GM19438 (cell line): ENCODE data around the gene PLGRKT.
"Not testable (repeated sequence)": the region's sequence is repeated elsewhere in the genome, so short reads cannot be mapped to it uniquely, and the experiment has no call there.

Experiments
- ATAC-seq: cut with Tn5 transposase; IDR thresholded peaks from one replicate; pipeline ENCODE4 v1.9.1; 2021; ENCODE audit warnings: low read depth; ENCODE audit not compliant: unreplicated experiment

The PLGRKT gene

GRCh38 chr9:5326187-5326586, 111.5 kb downstream of the PLGRKT start:
- ATAC-seq, result no peak

- ATAC-seq, result not testable (repeated sequence)
Measured at GRCh38 chr9:5321601-5322000, 116.1 kb downstream of the PLGRKT start.

- ATAC-seq, result no peak
Measured at GRCh38 chr9:5321058-5321457, 116.7 kb downstream of the PLGRKT start.

- ATAC-seq, result not testable (repeated sequence)
Measured at GRCh38 chr9:5316406-5316805, 121.3 kb downstream of the PLGRKT start.

GRCh38 chr9:5315187-5315923, 122.4 kb downstream of the PLGRKT start:
- ATAC-seq, result no peak

- no peak for ATAC-seq
Measured at GRCh38 chr9:5310851-5311250, 126.9 kb downstream of the PLGRKT start.
